HepG2 (cell line): ENCODE data around the gene ACTR3.
"Not testable (repeated sequence)": the region's sequence is repeated elsewhere in the genome, so short reads cannot be mapped to it uniquely, and the experiment has no call there.

ENCODE experiments used
- JUNB ChIP-seq: sonication (generic); formaldehyde crosslinking; IDR thresholded peaks from 2 replicates; pipeline ENCODE4 v1.8.0; 2022; ENCODE audit warnings: missing genetic modification reagents, mild to moderate bottlenecking, borderline replicate concordance
- SALL2 ChIP-seq: sonication (generic); formaldehyde crosslinking; IDR thresholded peaks from 2 replicates; pipeline ENCODE4 v1.8.1; 2023; ENCODE audit warnings: mild to moderate bottlenecking, missing genetic modification reagents, inconsistent platforms
- ZNF331 ChIP-seq: sonication (generic); formaldehyde crosslinking; IDR thresholded peaks from 2 replicates; pipeline ENCODE4 v1.4.0; 2020; ENCODE audit warnings: missing genetic modification reagents
- ZNF609 ChIP-seq: sonication (generic); formaldehyde crosslinking; IDR thresholded peaks from 2 replicates; pipeline ENCODE4 v1.4.0; 2020; ENCODE audit warnings: mild to moderate bottlenecking, missing genetic modification reagents, borderline replicate concordance

- TF ChIP-seq ZNF609, ZNF331, SALL2, JUNB (CRISPR knock-in tag): not testable (repeated sequence)
Observed at GRCh38 chr2:113845796-113846195, 44.1 kb upstream of the ACTR3 start.
